OCI-LY7 (cell line): ENCODE results near the gene PCDHGC4. TPM values are rescaled to one million over a fixed set of nuclear protein-coding genes. Genes with fewer than 3 reads are reported as not detected.

Source experiments
- BruUV-seq: library from RNA; stranded (reverse); fragments of 400-500 nt; replicated peaks from 2 replicates; lab custom pipeline; 2021; lab: Mats Ljungman, UMichigan
- CTCF ChIA-PET: fragments of 300-600 bp; sonication (Branson Sonifier 250); formaldehyde crosslinking; loops from one replicate; lab custom pipeline; 2022; ENCODE audit warnings: antibody characterized with exemption; ENCODE audit not compliant: unreplicated experiment; lab: Charles Lee
- POLR2A ChIA-PET: fragments of 300-600 bp; sonication (Branson Sonifier 250); formaldehyde crosslinking; loops from one replicate; lab custom pipeline; 2022; ENCODE audit warnings: antibody characterized with exemption; lab: Charles Lee
- DNase-seq: peaks from one replicate; pipeline ENCODE4 v3.0.0-alpha.2; 2015; ENCODE audit warnings: low spot score
- H2AFZ ChIP-seq: fragments of 200-600 bp; sonication (generic), shearing (Covaris generic); 2 replicates; pipeline ENCODE4 v1.6.1; 2014; ENCODE audit warnings: mild to moderate bottlenecking, antibody characterized with exemption, low read length, moderate library complexity
- H3K27ac ChIP-seq: fragments of 200-600 bp; sonication (generic); 2 replicates; pipeline ENCODE4 v1.5.1; 2014; ENCODE audit warnings: mixed run types, low read depth, mild to moderate bottlenecking, moderate library complexity, low read length, inconsistent platforms; ENCODE audit not compliant: poor library complexity, severe bottlenecking
- H3K36me3 ChIP-seq: fragments of 200-600 bp; sonication (generic); 2 replicates; pipeline ENCODE4 v1.6.1; 2014; ENCODE audit warnings: mild to moderate bottlenecking, antibody characterized with exemption, low read length, moderate library complexity, mixed read lengths; ENCODE audit not compliant: insufficient read depth
- H3K4me1 ChIP-seq: fragments of 200-600 bp; sonication (generic); 2 replicates; pipeline ENCODE4 v1.5.1; 2014; ENCODE audit warnings: mild to moderate bottlenecking, low read length; ENCODE audit not compliant: insufficient read depth, poor library complexity, severe bottlenecking
- H3K4me2 ChIP-seq: fragments of 200-600 bp; sonication (generic); 2 replicates; pipeline ENCODE4 v1.6.1; 2014; ENCODE audit warnings: mild to moderate bottlenecking, low read length
- H3K4me3 ChIP-seq: fragments of 200-600 bp; sonication (generic); 2 replicates; pipeline ENCODE4 v1.5.1; 2014; ENCODE audit warnings: mild to moderate bottlenecking, low read depth, low read length; ENCODE audit not compliant: poor library complexity, severe bottlenecking
- H3K79me2 ChIP-seq: fragments of 200-600 bp; sonication (generic); 2 replicates; pipeline ENCODE4 v1.6.1; 2016; ENCODE audit warnings: low read depth, mild to moderate bottlenecking, low read length, moderate library complexity, mixed read lengths; ENCODE audit not compliant: insufficient read depth
- H3K9me2 ChIP-seq: fragments of 200-600 bp; sonication (generic); 2 replicates; pipeline ENCODE4 v1.6.1; 2016; ENCODE audit warnings: mild to moderate bottlenecking, low read length, mixed read lengths; ENCODE audit not compliant: insufficient read depth
- H3K9me3 ChIP-seq: fragments of 200-600 bp; sonication (generic); 2 replicates; pipeline ENCODE4 v1.6.1; 2014; ENCODE audit warnings: mild to moderate bottlenecking, mixed run types, low read length, mixed read lengths
- H4K20me1 ChIP-seq: fragments of 200-600 bp; sonication (generic); 2 replicates; pipeline ENCODE4 v1.6.1; 2014; ENCODE audit warnings: mild to moderate bottlenecking, antibody characterized with exemption, low read length, moderate library complexity, mixed read lengths; ENCODE audit not compliant: insufficient read depth
- EZH2phosphoT487 ChIP-seq: fragments of 200-600 bp; sonication (generic); IDR thresholded peaks from 2 replicates; pipeline ENCODE4 v1.6.1; 2018; ENCODE audit warnings: low read depth, borderline replicate concordance, mild to moderate bottlenecking, mixed run types, antibody characterized with exemption, low read length, moderate library complexity, mixed read lengths
- intact Hi-C: fragments of 100-400 bp; cut with micrococcal nuclease; formaldehyde crosslinking; loops from one replicate; pipeline ENCODE4 v1.10.0; 2022; ENCODE audit not compliant: unreplicated experiment
- total RNA-seq, 2 experiments: library from RNA; depleted of rRNA in 1 of 2; stranded (reverse); fragments of >200 nt in 1 of 2; shearing (Covaris generic) in 1 of 2; gene quantifications; 2 replicates each; pipeline ENCODE4 v1.2.3, GENCODE V29; 2014 to 2022
- TF ChIP-seq, protein P1 (sequence below): fragments of 200-600 bp; sonication (generic); conservative IDR thresholded peaks from 2 replicates; pipeline ENCODE4 v1.5.1; 2014; ENCODE audit warnings: mild to moderate bottlenecking, antibody characterized with exemption, low read length, moderate library complexity, mixed read lengths

The PCDHGC4 gene
- total RNA-seq, 2 experiments from 2014 or later = 7.0 to 8.4 TPM

DNA sequence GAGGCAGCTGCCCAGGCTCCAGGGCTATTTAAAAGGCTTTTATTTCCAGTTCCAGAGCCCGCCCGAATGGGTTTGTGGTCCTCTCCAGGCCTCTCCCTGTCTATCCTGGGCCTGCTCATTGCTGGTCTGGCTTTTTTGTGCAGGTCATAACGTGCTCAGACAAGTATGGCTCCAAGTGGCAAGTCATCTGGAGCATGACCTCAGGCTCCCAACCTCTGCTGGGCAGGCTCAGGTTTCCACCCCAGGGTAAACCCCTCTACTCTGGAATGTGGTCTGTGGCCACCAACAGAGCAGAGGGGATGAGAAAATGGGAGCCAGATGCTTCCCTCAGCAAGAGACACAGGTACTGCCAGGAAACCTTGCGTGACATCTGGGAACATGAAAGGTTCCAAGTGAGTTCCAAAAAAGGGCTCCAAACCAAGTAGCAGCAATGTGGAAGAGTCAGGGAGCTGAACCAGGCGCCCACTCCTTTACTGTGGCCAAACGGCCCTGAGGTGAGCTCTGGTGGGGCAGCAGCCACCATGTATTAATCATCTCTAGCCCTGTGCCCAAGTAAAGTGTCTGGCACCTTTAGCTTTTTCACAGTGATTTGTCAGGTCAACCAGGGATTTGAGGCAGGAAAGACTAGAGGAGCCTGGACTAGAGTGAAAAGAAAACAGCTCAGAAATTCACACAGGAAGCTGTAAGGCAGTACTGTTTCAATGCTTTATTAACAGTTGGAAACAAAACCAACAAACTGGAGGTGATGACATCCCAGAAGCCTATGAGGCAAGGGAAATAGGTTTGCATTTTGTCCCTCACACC lies 29.7 kb downstream of the PCDHGC4 start:
- TF ChIP-seq, protein P1, sequence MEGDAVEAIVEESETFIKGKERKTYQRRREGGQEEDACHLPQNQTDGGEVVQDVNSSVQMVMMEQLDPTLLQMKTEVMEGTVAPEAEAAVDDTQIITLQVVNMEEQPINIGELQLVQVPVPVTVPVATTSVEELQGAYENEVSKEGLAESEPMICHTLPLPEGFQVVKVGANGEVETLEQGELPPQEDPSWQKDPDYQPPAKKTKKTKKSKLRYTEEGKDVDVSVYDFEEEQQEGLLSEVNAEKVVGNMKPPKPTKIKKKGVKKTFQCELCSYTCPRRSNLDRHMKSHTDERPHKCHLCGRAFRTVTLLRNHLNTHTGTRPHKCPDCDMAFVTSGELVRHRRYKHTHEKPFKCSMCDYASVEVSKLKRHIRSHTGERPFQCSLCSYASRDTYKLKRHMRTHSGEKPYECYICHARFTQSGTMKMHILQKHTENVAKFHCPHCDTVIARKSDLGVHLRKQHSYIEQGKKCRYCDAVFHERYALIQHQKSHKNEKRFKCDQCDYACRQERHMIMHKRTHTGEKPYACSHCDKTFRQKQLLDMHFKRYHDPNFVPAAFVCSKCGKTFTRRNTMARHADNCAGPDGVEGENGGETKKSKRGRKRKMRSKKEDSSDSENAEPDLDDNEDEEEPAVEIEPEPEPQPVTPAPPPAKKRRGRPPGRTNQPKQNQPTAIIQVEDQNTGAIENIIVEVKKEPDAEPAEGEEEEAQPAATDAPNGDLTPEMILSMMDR = no peak
- no peak for TF ChIP-seq EZH2phosphoT487
- H3K27ac ChIP-seq = peak overlapping the region; percentile 99
- no peaks in the 10 kb centered on the region for H3K9me3 ChIP-seq
- H4K20me1 ChIP-seq = no peaks in the 10 kb centered on the region
- peak overlapping the region; percentile 94 for H3K4me2 ChIP-seq
- peak; percentile 55 for DNase-seq
- H3K36me3 ChIP-seq = peaks cover 79% of the 10 kb centered on the region
- intact Hi-C loops = loop anchor here (1.0 to 10.0 kb wide), 3 partner anchors 11 to 100 kb away; partner anchors contain the start of gene DIAPH1
- peak overlapping the region; percentile 65 for H3K4me3 ChIP-seq
- ChIA-PET CTCF (interaction anchor here (0.6 to 9.6 kb wide), 8 partner anchors 12 to 84 kb away, joined by 3 to 138 read pairs (median 7); partner anchors contain the start of genes PCDHGA12 and PCDHGC3), POLR2A (interaction anchor here (0.7 to 17.7 kb wide), 19 partner anchors 8 to 197 kb away, joined by 3 to 328 read pairs (median 4); partner anchors contain the start of genes PCDHGC3, PCDHGC4 and TAF7)
- H2AFZ ChIP-seq = no peak overlapping the region
- no peaks in the 10 kb centered on the region for H3K9me2 ChIP-seq
- peaks cover 15% of the 10 kb centered on the region; the same call in 1 of the 2 replicates for H3K79me2 ChIP-seq
- BruUV-seq = no TSS peak
- H3K4me1 ChIP-seq = peaks cover 90% of the 10 kb centered on the region

DNA sequence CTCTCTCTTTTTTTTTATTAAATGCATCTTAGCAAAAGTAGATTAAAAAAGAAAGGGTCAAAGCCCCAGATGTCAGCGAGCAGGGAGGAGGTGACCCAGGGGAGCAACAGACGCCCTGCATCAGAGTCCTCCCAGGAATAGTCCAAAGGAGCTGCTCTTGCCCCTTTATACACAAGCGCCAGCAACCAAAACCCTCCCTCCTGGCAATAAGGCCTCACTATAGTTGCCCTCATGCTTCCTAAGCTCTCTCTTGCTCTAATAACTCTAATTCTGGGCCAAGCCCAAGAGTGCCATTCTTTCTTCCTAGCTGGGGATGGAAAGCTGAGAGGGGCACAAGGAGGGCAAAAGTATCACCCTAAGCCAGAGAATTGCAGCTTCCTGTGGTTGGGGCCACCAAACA lies 30.3 kb downstream of the PCDHGC4 start:
- H3K36me3 ChIP-seq = peaks cover 80% of the 10 kb centered on the region
- no peaks in the 10 kb centered on the region for H3K9me3 ChIP-seq
- no peaks in the 10 kb centered on the region for H4K20me1 ChIP-seq
- CTCF ChIA-PET = interaction anchor here (0.9 to 9.6 kb wide), 4 partner anchors 11 to 49 kb away, joined by 3 to 138 read pairs (median 10); partner anchors contain the start of gene PCDHGC3
- H3K4me3 ChIP-seq = peak overlapping the region; percentile 31
- no peak for DNase-seq
- intact Hi-C loops = loop anchor here (2.0 to 10.0 kb wide), 2 partner anchors 44 to 100 kb away; partner anchors contain the start of gene DIAPH1
- peaks cover 15% of the 10 kb centered on the region; the same call in 1 of the 2 replicates for H3K79me2 ChIP-seq
- peak overlapping the region; percentile 99 for H3K27ac ChIP-seq
- TF ChIP-seq, protein P1 = no peak
- TF ChIP-seq EZH2phosphoT487 = no peak
- H3K9me2 ChIP-seq = no peaks in the 10 kb centered on the region
- peaks cover 90% of the 10 kb centered on the region for H3K4me1 ChIP-seq
- H2AFZ ChIP-seq = no peak overlapping the region
- BruUV-seq = TSS peak; percentile 62
- POLR2A ChIA-PET = interaction anchor here (0.8 to 17.7 kb wide), 14 partner anchors 8 to 195 kb away, joined by 3 to 328 read pairs (median 4); partner anchors contain the start of genes PCDHGC3, PCDHGC4, RELL2 and TAF7
- H3K4me2 ChIP-seq = peak overlapping the region; percentile 94
